Stomach smooth muscle (tissue), 2 donors: ENCODE measurements around the gene MRPL43.
A peak's percentile ranks its signal among the peaks of the same experiment; 100 is the strongest.

Experiments
- H3K27ac ChIP-seq: one replicate; pipeline ENCODE4 v1.7.0; 2013; ENCODE audit warnings: mild to moderate bottlenecking, low read length, inconsistent platforms
- H3K27me3 ChIP-seq, 2 donors: one replicate each; pipeline ENCODE4 v1.7.0; 2013; ENCODE audit warnings: low read length in 2 of 2; ENCODE audit not compliant: insufficient read depth in 2 of 2, control insufficient read depth in 1 of 2
- H3K36me3 ChIP-seq, 2 donors: one replicate each; pipeline ENCODE4 v1.7.0; 2013; ENCODE audit warnings: low read length in 2 of 2; ENCODE audit not compliant: control insufficient read depth in 2 of 2, insufficient read depth in 2 of 2
- H3K4me1 ChIP-seq: one replicate; pipeline ENCODE4 v1.7.0; 2013; ENCODE audit warnings: low read length; ENCODE audit not compliant: control insufficient read depth, insufficient read depth
- H3K4me3 ChIP-seq, 2 donors: one replicate each; pipeline ENCODE4 v1.7.0; 2013; ENCODE audit warnings: low read length in 2 of 2
- H3K9ac ChIP-seq, 2 donors: one replicate each; pipeline ENCODE4 v1.7.0; 2013; ENCODE audit warnings: low read length in 2 of 2, mild to moderate bottlenecking in 1 of 2
- H3K9me3 ChIP-seq, 2 donors: one replicate each; pipeline ENCODE4 v1.7.0; 2013; ENCODE audit warnings: low read length in 2 of 2; ENCODE audit not compliant: control insufficient read depth in 2 of 2
- donor health status: healthy.
- donor health status: Pancreatic carcinoma.

The MRPL43 gene

GRCh38 chr10:100970914-100971811 lies 16.1 kb downstream of the MRPL43 start:
- no peak overlapping the region for H3K27ac ChIP-seq
- peaks cover 0 to 12% of the 10 kb centered on the region in 2 donors for H3K36me3 ChIP-seq
- H3K9me3 ChIP-seq, result no peaks in the 10 kb centered on the region
- no peaks in the 10 kb centered on the region for H3K27me3 ChIP-seq
- no peak overlapping the region for H3K4me3 ChIP-seq
- H3K4me1 ChIP-seq, result peaks cover 13% of the 10 kb centered on the region
- no peak overlapping the region for H3K9ac ChIP-seq

- Histone ChIP-seq H3K27ac (no peak overlapping the region), H3K27me3 (no peaks in the 10 kb centered on the region), H3K9ac (peak overlapping the region; percentile 35 to 64), H3K9me3 (no peaks in the 10 kb centered on the region), H3K4me1 (peaks cover 13% of the 10 kb centered on the region), H3K36me3 (peaks cover 0 to 14% of the 10 kb centered on the region in 2 donors), H3K4me3 (peak overlapping the region; percentile 50 to 76)
Measured at GRCh38 chr10:100970076-100970913, 17.0 kb downstream of the MRPL43 start.

GRCh38 chr10:100969187-100970075 lies 17.9 kb downstream of the MRPL43 start, which contains the start of gene SEMA4G:
SEMA4G (plus strand) TSS chr10:100969504; CDS start chr10:100972913, 3,409 bp downstream.
- peak within 1 kb of the TSS; percentile 35 to 72 for H3K9ac ChIP-seq

GRCh38 chr10:100968863-100969186 lies 18.5 kb downstream of the MRPL43 start:
- H3K36me3 ChIP-seq, result peaks cover 5 to 14% of the 10 kb centered on the region in 2 donors
- no peaks in the 10 kb centered on the region for H3K27me3 ChIP-seq
- peak overlapping the region; percentile 44 to 76 for H3K4me3 ChIP-seq
- peak overlapping the region in 1 of 2 donors; percentile 72 for H3K9ac ChIP-seq
- H3K4me1 ChIP-seq, result peaks cover 13% of the 10 kb centered on the region
- H3K27ac ChIP-seq, result no peak overlapping the region
- no peaks in the 10 kb centered on the region for H3K9me3 ChIP-seq

More at GRCh38 chr10:100969187-100970075, 17.9 kb downstream of the MRPL43 start, which contains the start of gene SEMA4G:
- Histone ChIP-seq H3K4me3 (peak within 1 kb of the TSS; percentile 50 to 76), H3K27ac (no peak within 1 kb of the TSS), H3K4me1 (peaks cover 13% of the 10 kb centered on the region), H3K27me3 (no peaks in the 10 kb centered on the region), H3K9me3 (no peaks in the 10 kb centered on the region), H3K36me3 (peaks cover 0 to 14% of the 10 kb centered on the region in 2 donors)

- Histone ChIP-seq H3K9ac (peak overlapping the region in 1 of 2 donors; percentile 14), H3K27ac (no peak overlapping the region), H3K36me3 (peaks cover 7 to 14% of the 10 kb centered on the region in 2 donors), H3K9me3 (no peaks in the 10 kb centered on the region), H3K4me1 (peaks cover 13% of the 10 kb centered on the region), H3K4me3 (peak overlapping the region in 1 of 2 donors; percentile 76), H3K27me3 (no peaks in the 10 kb centered on the region)
Measured at GRCh38 chr10:100968062-100968736, 19.1 kb downstream of the MRPL43 start.

GRCh38 chr10:100967332-100967731 lies 20.0 kb downstream of the MRPL43 start:
- Histone ChIP-seq H3K9ac (peak overlapping the region in 1 of 2 donors; percentile 21), H3K27ac (no peak overlapping the region), H3K4me3 (no peak overlapping the region), H3K27me3 (no peaks in the 10 kb centered on the region), H3K4me1 (peaks cover 13% of the 10 kb centered on the region), H3K36me3 (peaks cover 14 to 18% of the 10 kb centered on the region in 2 donors), H3K9me3 (no peaks in the 10 kb centered on the region)

GRCh38 chr10:100966887-100967286 lies 20.4 kb downstream of the MRPL43 start:
- H3K27ac ChIP-seq, result no peak overlapping the region
- H3K36me3 ChIP-seq, result peaks cover 18% of the 10 kb centered on the region in 2 donors
- no peak overlapping the region for H3K9ac ChIP-seq
- peaks cover 13% of the 10 kb centered on the region for H3K4me1 ChIP-seq
- H3K9me3 ChIP-seq, result no peaks in the 10 kb centered on the region
- no peaks in the 10 kb centered on the region for H3K27me3 ChIP-seq
- H3K4me3 ChIP-seq, result no peak overlapping the region

- Histone ChIP-seq H3K27ac (no peak overlapping the region), H3K9me3 (no peaks in the 10 kb centered on the region), H3K36me3 (peaks cover 18 to 25% of the 10 kb centered on the region in 2 donors), H3K4me3 (no peak overlapping the region), H3K4me1 (peaks cover 13% of the 10 kb centered on the region), H3K27me3 (no peaks in the 10 kb centered on the region), H3K9ac (no peak overlapping the region)
Measured at GRCh38 chr10:100965820-100966219, 21.5 kb downstream of the MRPL43 start.

GRCh38 chr10:100963826-100964225 lies 23.5 kb downstream of the MRPL43 start:
- no peak overlapping the region for H3K9ac ChIP-seq
- no peak overlapping the region for H3K4me3 ChIP-seq
- H3K36me3 ChIP-seq, result peaks cover 25 to 34% of the 10 kb centered on the region in 2 donors
- no peak overlapping the region for H3K27ac ChIP-seq
- H3K4me1 ChIP-seq, result peaks cover 5% of the 10 kb centered on the region
- H3K27me3 ChIP-seq, result no peaks in the 10 kb centered on the region
- no peaks in the 10 kb centered on the region for H3K9me3 ChIP-seq
